Epithelial cell of esophagus (primary cell): Measurements from ENCODE around the gene CDCP2.
A peak's percentile ranks its signal among the peaks of the same experiment; 100 is the strongest.
"Not testable (repeated sequence)": the region's sequence is repeated elsewhere in the genome, so short reads cannot be mapped to it uniquely, and the experiment has no call there.

Experiments used
- DNase-seq: peaks from one replicate; pipeline ENCODE4 v3.0.0; 2010; ENCODE audit warnings: low read depth
- H3K4me3 ChIP-seq: 2 replicates; pipeline ENCODE4 v1.5.1; 2011; ENCODE audit warnings: mild to moderate bottlenecking, low read length, control low read depth
- CTCF ChIP-seq: IDR thresholded peaks from 2 replicates; pipeline ENCODE4 v1.5.1; 2011; ENCODE audit warnings: low read depth, mild to moderate bottlenecking, low read length, control low read depth, inconsistent platforms; ENCODE audit not compliant: insufficient read depth; ENCODE audit errors: missing control alignments

The CDCP2 gene

DNA sequence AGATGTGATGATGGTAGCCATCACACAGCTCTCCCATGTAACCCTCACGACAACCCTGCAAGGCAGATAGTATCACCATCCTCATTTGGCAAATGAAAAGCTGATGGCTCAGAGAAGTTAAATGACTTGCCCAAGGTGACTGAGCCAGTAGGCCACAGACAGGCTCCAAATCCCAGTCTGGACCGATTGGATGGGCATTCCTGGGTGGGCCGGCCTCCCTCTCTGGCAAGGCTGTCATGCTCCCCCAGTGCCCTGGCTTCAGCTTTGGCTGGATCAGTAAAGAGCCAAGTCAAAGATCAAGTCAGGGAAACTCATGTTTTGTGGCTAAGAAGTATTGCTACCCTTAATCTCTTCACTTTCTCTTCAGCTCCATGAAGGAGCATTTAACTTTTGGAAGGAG, 41.2 kb downstream of the CDCP2 start:
- no peak overlapping the region for H3K4me3 ChIP-seq
- no peak for TF ChIP-seq CTCF
- no peak for DNase-seq

DNA sequence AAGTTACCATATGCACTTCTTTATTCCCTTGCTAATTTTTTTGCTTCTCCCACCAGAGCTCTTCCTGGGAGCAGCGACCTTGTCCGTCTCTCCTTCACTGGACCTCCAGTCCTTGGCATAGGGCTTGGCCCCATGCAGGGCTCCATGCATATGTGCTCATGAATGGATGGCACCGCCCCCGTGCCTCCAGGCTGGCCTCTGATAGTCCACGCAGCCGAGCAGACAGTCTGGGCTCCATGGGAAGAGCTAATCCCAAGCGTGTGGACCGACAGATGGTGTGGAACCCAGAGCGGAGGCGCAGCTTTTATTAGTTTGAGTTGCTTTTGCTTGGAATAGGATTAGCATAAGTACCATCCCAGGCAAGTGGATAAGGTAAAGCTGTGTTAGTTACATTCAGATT, 41.8 kb downstream of the CDCP2 start:
- no peak for DNase-seq
- TF ChIP-seq CTCF, result no peak
- no peak overlapping the region for H3K4me3 ChIP-seq

- H3K4me3 ChIP-seq, result no peak overlapping the region
- no peak for TF ChIP-seq CTCF
- no peak for DNase-seq
These were observed 43.4 kb downstream of the CDCP2 start for GRCh38 chr1:54109129-54110090.

DNA sequence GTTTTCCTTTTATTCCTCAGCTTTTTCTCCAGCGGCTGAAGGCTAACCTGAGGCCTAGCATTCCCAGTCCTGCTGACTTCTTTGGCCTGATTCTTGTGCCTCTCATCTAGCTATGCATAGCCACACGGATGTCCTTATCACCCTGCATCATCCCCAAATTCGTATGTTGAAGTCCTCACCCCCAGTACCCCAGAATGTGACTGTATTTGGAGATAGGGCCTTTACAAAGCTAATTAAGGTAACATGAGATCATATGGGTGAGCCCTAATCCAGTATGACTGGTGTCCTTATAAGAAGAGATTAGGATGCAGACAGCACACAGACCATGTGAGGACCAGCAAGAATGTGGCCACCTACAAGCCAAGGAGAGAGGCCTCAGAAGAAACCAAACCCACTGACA, 44.6 kb downstream of the CDCP2 start:
- no peak for TF ChIP-seq CTCF
- H3K4me3 ChIP-seq, result no peak overlapping the region
- no peak for DNase-seq

DNA sequence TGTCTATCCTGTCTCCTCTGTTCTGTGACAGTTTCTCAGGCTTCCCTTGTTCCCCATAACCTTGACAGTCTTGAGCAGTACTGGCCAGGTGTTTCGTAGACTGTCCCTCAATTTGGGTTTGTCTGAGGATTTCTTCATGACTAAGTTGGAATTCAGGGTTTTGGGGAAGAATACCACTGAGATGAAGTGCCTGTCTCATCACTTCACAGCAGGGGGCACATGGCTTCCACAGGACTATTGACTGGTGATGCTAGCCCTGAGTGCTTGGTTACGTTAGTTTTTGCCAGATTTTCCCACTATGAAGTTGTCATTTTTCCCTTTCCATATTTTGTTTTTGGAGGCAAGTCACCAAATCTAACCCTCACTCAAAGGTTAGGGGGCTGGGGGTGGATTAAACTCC, 45.7 kb downstream of the CDCP2 start:
- peak; percentile 37 for TF ChIP-seq CTCF

DNA sequence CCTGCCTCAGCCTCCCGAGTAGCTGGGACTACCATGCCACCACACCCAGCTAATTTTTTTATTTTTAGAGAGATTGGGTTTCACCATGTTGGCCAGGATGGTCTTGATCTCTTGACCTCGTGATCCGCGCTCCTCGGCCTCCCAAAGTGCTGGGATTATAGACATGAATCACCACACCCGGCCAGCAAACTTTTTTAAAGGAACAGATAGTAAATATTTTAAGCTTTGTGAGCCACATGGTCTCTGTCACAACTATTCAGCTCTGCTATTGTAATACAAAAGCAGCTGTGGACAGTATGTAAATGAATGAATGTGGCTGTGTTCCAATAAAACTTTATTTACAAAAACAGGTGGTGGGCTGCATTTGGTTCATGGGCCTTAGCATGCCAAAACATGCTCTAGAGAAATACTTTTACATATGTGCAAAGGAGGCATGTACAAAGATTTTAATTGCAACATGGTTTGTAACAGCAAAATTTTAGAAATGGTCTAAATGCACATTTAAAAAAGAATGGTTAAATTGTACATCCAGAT, 47.0 kb downstream of the CDCP2 start:
- H3K4me3 ChIP-seq, result no peak overlapping the region
- no peak for TF ChIP-seq CTCF

More for the DNA sequence above, 45.7 kb downstream of the CDCP2 start:
- DNase-seq, result no peak
- H3K4me3 ChIP-seq, result no peak overlapping the region

GRCh38 chr1:54105080-54105479, 47.7 kb downstream of the CDCP2 start:
- DNase-seq, result no peak
- H3K4me3 ChIP-seq, result no peak overlapping the region
- no peak for TF ChIP-seq CTCF

More for the DNA sequence above, 47.0 kb downstream of the CDCP2 start:
- DNase-seq, result no peak

GRCh38 chr1:54104613-54105012, 48.2 kb downstream of the CDCP2 start:
- DNase-seq, H3K4me3 ChIP-seq: not testable (repeated sequence)
